Measurements from ENCODE around the gene CCDC24.

DNA sequence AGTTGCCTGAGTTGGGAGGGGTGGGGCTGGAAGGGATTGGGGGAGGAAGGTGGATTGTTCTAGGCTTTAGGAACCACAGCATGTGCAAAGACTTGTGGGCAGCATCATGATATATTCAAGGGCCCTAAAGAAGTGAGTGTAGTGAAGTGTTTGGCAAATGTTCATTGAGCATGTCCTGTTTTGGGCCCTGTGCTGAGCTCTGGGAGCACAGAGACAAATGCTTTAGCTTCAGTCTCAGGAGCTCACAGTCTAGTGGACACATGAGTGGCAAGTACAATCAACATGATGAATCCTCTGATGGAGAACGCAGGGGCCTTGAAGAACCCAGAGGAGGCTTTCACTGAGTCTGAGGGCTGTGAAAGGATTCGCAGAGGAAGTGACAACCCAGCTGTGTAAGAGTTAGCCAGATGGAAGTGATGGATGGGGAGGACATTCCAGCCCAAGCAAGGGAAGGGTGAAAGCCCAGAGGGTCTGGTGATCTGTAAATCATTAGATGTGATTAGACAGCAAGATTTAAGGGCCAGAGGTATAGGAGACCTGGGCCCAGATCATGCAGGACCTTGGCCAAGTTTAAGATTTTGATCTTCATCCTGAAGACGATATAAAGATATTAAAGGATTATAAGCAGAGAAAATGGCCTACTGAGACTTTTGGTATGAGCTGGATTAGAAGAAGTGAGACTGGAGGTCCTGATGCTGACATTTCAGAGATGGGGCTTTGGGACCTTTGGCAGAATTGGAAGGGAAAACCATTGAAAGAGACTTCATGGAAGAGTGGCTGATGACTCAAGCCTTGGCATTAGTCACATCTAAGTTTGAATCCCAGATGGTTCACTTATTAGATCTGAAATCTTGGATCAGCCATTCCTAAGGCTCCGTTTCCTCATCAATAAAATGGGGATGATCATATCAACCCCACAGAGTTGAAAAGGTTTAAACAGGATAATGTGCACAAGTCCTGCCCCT lies 40.1 kb upstream of the CCDC24 start:
- TF ChIP-seq POLR2A (IDR thresholded peaks at IDR 0.05) (no peak), POLR2AphosphoS5 (IDR thresholded peaks at IDR 0.05) (no peak)
